ENCODE measurements around the gene HYKK. TPM values are rescaled to one million over a fixed set of nuclear protein-coding genes. Genes with fewer than 3 reads are reported as not detected.

HYKK gene
- polyA plus RNA-seq, 1 of the 3 experiments (the other 2 are of a cell fraction), result 2.2 TPM

DNA sequence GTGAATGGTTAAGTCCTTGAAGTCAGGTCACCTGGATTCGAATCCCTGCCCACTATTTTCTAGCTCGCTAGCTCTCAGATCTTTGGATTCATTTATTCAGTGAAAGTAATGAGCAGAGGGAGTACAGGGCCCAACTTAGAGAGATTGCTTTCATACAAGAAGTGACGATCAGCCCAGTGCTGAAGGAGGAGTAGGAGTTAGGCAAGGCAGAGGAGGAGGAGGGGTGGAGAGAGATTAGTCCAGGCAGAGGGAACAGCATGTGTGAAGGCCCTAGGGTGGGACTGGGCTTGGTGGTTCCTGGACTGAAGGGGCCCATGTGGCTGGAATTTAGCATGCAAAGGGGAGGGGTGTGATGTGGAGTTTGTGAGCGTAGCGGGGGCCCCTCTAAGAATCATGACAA is 54.1 kb downstream of the HYKK start:
- no peak for TF ChIP-seq RCOR1 (IDR thresholded peaks at IDR 0.05; ENCODE audit: low read length)
- no peak for TF ChIP-seq NFIC (IDR thresholded peaks at IDR 0.05; ENCODE audit: borderline replicate concordance)
- TF ChIP-seq, protein P1, sequence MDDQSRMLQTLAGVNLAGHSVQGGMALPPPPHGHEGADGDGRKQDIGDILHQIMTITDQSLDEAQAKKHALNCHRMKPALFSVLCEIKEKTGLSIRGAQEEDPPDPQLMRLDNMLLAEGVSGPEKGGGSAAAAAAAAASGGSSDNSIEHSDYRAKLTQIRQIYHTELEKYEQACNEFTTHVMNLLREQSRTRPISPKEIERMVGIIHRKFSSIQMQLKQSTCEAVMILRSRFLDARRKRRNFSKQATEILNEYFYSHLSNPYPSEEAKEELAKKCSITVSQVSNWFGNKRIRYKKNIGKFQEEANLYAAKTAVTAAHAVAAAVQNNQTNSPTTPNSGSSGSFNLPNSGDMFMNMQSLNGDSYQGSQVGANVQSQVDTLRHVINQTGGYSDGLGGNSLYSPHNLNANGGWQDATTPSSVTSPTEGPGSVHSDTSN (IDR thresholded peaks at IDR 0.05), result no peak
- no peak for TF ChIP-seq MXI1 (IDR thresholded peaks at IDR 0.05; ENCODE audit: low read depth, low read length)
- TF ChIP-seq TEAD4 (IDR thresholded peaks at IDR 0.05; ENCODE audit: borderline replicate concordance, insufficient read depth), result no peak
- no peak for TF ChIP-seq SIN3A (IDR thresholded peaks at IDR 0.05; ENCODE audit: borderline replicate concordance, low read depth, low read length)
- TF ChIP-seq, protein P2, sequence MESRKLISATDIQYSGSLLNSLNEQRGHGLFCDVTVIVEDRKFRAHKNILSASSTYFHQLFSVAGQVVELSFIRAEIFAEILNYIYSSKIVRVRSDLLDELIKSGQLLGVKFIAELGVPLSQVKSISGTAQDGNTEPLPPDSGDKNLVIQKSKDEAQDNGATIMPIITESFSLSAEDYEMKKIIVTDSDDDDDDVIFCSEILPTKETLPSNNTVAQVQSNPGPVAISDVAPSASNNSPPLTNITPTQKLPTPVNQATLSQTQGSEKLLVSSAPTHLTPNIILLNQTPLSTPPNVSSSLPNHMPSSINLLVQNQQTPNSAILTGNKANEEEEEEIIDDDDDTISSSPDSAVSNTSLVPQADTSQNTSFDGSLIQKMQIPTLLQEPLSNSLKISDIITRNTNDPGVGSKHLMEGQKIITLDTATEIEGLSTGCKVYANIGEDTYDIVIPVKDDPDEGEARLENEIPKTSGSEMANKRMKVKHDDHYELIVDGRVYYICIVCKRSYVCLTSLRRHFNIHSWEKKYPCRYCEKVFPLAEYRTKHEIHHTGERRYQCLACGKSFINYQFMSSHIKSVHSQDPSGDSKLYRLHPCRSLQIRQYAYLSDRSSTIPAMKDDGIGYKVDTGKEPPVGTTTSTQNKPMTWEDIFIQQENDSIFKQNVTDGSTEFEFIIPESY (IDR thresholded peaks at IDR 0.05; ENCODE audit: borderline replicate concordance, low read depth), result no peak
- no peak for TF ChIP-seq FOXM1 (IDR thresholded peaks at IDR 0.05; ENCODE audit: low read depth)
- H3K36me3 ChIP-seq (replicated peaks in 1 of 2; ENCODE audit: control insufficient read depth in 1 of 2, insufficient read depth in 2 of 2, low read length in 1 of 2), result no peaks in the 10 kb centered on the region
- H3K27me3 ChIP-seq (ENCODE audit: insufficient read depth), result no peaks in the 10 kb centered on the region; the same call in 1 of the 2 replicates
- no peaks in the 10 kb centered on the region for H3K9me3 ChIP-seq
- WGBS (ENCODE audit: low lambda C conversion rate), result 82% methylated on average over 5 of the region's 5 CpGs
- ChIA-PET POLR2A (no interaction called here), CTCF (no interaction called here)
- no peak overlapping the region for H3K27ac ChIP-seq (ENCODE audit: low read depth in 2 of 2, low read length in 1 of 2)
- H3K9ac ChIP-seq, result no peak overlapping the region
- no peaks in the 10 kb centered on the region for H3K79me2 ChIP-seq (ENCODE audit: insufficient read depth)
- no peaks in the 10 kb centered on the region for H4K20me1 ChIP-seq (ENCODE audit: insufficient read depth)
- H2AFZ ChIP-seq (ENCODE audit: low read depth), result no peak overlapping the region
- no peak for DNase-seq
- H3K4me3 ChIP-seq (ENCODE audit: low read depth in 2 of 2, low read length in 1 of 2), result no peak overlapping the region
- no peak overlapping the region for H3K4me2 ChIP-seq
- peaks cover 0 to 8% of the 10 kb centered on the region in 2 experiments; a peak in 2 of 4 replicates for H3K4me1 ChIP-seq (ENCODE audit: control insufficient read depth in 1 of 2, insufficient read depth in 2 of 2, low read depth in 1 of 2, low read length in 1 of 2)
- no peaks in the 10 kb centered on the region for H3K9me2 ChIP-seq
- peaks cover 7% of the 10 kb centered on the region for H3F3A ChIP-seq (replicated peaks; ENCODE audit: insufficient read depth)

DNA sequence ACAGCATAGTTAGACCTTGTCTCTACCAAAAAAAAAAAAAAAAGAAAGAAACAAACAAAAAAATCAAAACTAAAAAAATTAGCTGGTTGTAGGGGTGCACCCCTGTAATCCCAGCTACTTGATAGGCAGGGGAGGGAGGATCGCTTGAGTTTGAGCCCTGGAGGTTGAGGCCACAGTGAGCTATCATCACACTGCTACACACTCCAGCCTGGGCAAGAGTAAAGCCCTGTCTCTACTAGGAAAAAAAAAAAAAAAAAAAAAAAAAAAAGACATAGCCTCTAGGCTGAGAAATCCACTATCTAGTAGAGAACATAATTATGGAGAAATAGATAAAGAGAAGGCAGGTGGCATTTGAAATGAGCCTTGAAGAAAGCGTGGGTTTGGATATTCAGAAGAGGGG is 55.7 kb downstream of the HYKK start:
- WGBS (ENCODE audit: low lambda C conversion rate), result 87% methylated on average over 2 of the region's 2 CpGs
- peaks cover 0 to 13% of the 10 kb centered on the region in 2 experiments; a peak in 2 of 4 replicates for H3K4me1 ChIP-seq (ENCODE audit: control insufficient read depth in 1 of 2, insufficient read depth in 2 of 2, low read depth in 1 of 2, low read length in 1 of 2)
- H3K9me3 ChIP-seq, result no peaks in the 10 kb centered on the region
- H4K20me1 ChIP-seq (ENCODE audit: insufficient read depth), result no peaks in the 10 kb centered on the region
- no peak overlapping the region for H2AFZ ChIP-seq (ENCODE audit: low read depth)
- TF ChIP-seq SMC3 (IDR thresholded peaks at IDR 0.05; ENCODE audit: low read depth, low read length) (no peak), NFIC (IDR thresholded peaks at IDR 0.05; ENCODE audit: borderline replicate concordance) (no peak), SIN3A (IDR thresholded peaks at IDR 0.05; ENCODE audit: borderline replicate concordance, low read depth, low read length) (no peak), EZH2phosphoT487 (IDR thresholded peaks at IDR 0.05; ENCODE audit: borderline replicate concordance, low read depth) (no peak), TAF1 (IDR thresholded peaks at IDR 0.05; ENCODE audit: borderline replicate concordance, low read depth, low read length) (no peak), FOXJ3 (CRISPR knock-in tag; IDR thresholded peaks at IDR 0.05) (no peak), CHD2 (IDR thresholded peaks at IDR 0.05; ENCODE audit: low read length, partially characterized antibody) (no peak), FOSL2 (IDR thresholded peaks at IDR 0.05; ENCODE audit: borderline replicate concordance, low read depth) (no peak), MEF2A (IDR thresholded peaks at IDR 0.05; ENCODE audit: borderline replicate concordance, low read depth) (no peak), NRF1 (IDR thresholded peaks at IDR 0.05; ENCODE audit: low read depth, low read length) (no peak), GATA2 (CRISPR knock-in tag; IDR thresholded peaks at IDR 0.05) (no peak), FOXM1 (IDR thresholded peaks at IDR 0.05; ENCODE audit: low read depth) (no peak), ELF1 (IDR thresholded peaks at IDR 0.05) (no peak), RXRA (IDR thresholded peaks at IDR 0.05; ENCODE audit: borderline replicate concordance, low read depth) (no peak)
- TF ChIP-seq, protein P2 (IDR thresholded peaks at IDR 0.05; ENCODE audit: borderline replicate concordance, low read depth), result no peak
- TF ChIP-seq, protein P3, sequence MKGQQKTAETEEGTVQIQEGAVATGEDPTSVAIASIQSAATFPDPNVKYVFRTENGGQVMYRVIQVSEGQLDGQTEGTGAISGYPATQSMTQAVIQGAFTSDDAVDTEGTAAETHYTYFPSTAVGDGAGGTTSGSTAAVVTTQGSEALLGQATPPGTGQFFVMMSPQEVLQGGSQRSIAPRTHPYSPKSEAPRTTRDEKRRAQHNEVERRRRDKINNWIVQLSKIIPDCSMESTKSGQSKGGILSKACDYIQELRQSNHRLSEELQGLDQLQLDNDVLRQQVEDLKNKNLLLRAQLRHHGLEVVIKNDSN (IDR thresholded peaks at IDR 0.05; ENCODE audit: borderline replicate concordance, low read depth), result no peak
- TF ChIP-seq, protein P1 (IDR thresholded peaks at IDR 0.05), result no peak
- no peak for DNase-seq
- CTCF ChIA-PET, result no interaction called here
- H3K79me2 ChIP-seq (ENCODE audit: insufficient read depth), result 0 out of 2 replicates have a peak, but pooled peaks cover 4% of the 10 kb centered on the region
- H3K36me3 ChIP-seq (replicated peaks in 1 of 2; ENCODE audit: control insufficient read depth in 1 of 2, insufficient read depth in 2 of 2, low read length in 1 of 2), result no peaks in the 10 kb centered on the region
- POLR2A ChIA-PET, result no interaction called here
- H3K27ac ChIP-seq (ENCODE audit: low read depth in 2 of 2, low read length in 1 of 2), result no peak overlapping the region
- no peaks in the 10 kb centered on the region for H3K9me2 ChIP-seq
- H3F3A ChIP-seq (replicated peaks; ENCODE audit: insufficient read depth), result peaks cover 9% of the 10 kb centered on the region
- H3K9ac ChIP-seq, result no peak overlapping the region
- no peak overlapping the region for H3K4me3 ChIP-seq (ENCODE audit: low read depth in 2 of 2, low read length in 1 of 2)
- H3K4me2 ChIP-seq, result no peak overlapping the region
- H3K27me3 ChIP-seq (ENCODE audit: insufficient read depth), result no peaks in the 10 kb centered on the region; the same call in 1 of the 2 replicates
